Endothelial cell of umbilical vein (primary cell): ENCODE measurements around the gene RYR1. TPM values are rescaled to one million over a fixed set of nuclear protein-coding genes. Genes with fewer than 3 reads are reported as not detected.
"Not testable (repeated sequence)": the region's sequence is repeated elsewhere in the genome, so short reads cannot be mapped to it uniquely, and the experiment has no call there.

Source experiments
- BruUV-seq: library from RNA; stranded (reverse); fragments of 400-500 nt; replicated peaks from 2 replicates; lab custom pipeline; 2021; lab: Mats Ljungman, UMichigan
- CTCF ChIA-PET: fragments of 300-600, 350-600 bp; sonication (Branson Sonifier 250); formaldehyde crosslinking; loops from one replicate; lab custom pipeline; 2021; ENCODE audit warnings: antibody characterized with exemption, inconsistent platforms; lab: Charles Lee
- POLR2A ChIA-PET: fragments of 300-600, 350-600 bp; sonication (Branson Sonifier 250); formaldehyde crosslinking; loops from one replicate; lab custom pipeline; 2021; ENCODE audit warnings: antibody characterized with exemption, inconsistent platforms; lab: Charles Lee
- DNase-seq: peaks from one replicate; pipeline ENCODE4 v3.0.0-alpha.2; 2011; ENCODE audit warnings: low read depth, low spot score
- FAIRE-seq: peaks from 2 replicates; lab custom pipeline; 2011; peaks lifted over from hg19 to GRCh38; lab: Jason Lieb, UNC
- H2AFZ ChIP-seq: 2 replicates; pipeline ENCODE4 v1.6.0; 2012; ENCODE audit warnings: low read depth, low read length, control low read depth, inconsistent platforms
- H3K27ac ChIP-seq: 2 replicates; pipeline ENCODE4 v1.5.1; 2011; ENCODE audit warnings: low read depth, mild to moderate bottlenecking, control low read depth, low read length, moderate library complexity; ENCODE audit not compliant: insufficient read depth
- H3K27me3 ChIP-seq, 2 experiments: 2 replicates each; pipeline versions ENCODE4 v1.6.0 to v1.6.1; 2011; ENCODE audit warnings: low read length in 2 of 2, mixed read lengths in 1 of 2; ENCODE audit not compliant: control insufficient read depth in 2 of 2, insufficient read depth in 2 of 2
- H3K36me3 ChIP-seq, 2 experiments: 2 replicates in 1 of 2; 3 replicates in 1 of 2; pipeline ENCODE4 v1.5.1; 2011; ENCODE audit warnings: low read length in 2 of 2, mild to moderate bottlenecking in 1 of 2, moderate library complexity in 1 of 2; ENCODE audit not compliant: control insufficient read depth in 2 of 2, insufficient read depth in 2 of 2; ENCODE audit errors: extremely low read depth in 1 of 2
- H3K4me1 ChIP-seq: 3 replicates; pipeline ENCODE4 v1.5.1; 2011; ENCODE audit warnings: mild to moderate bottlenecking, low read length; ENCODE audit not compliant: control insufficient read depth, insufficient read depth; ENCODE audit errors: extremely low read depth
- H3K4me2 ChIP-seq: 2 replicates; pipeline ENCODE4 v1.6.1; 2011; ENCODE audit warnings: low read length, control low read depth, mixed read lengths; ENCODE audit not compliant: insufficient read depth
- H3K4me3 ChIP-seq, 3 experiments: fragments of 200-600 bp in 1 of 3; sonication (generic), shearing (Covaris generic) in 1 of 3; replicated peaks in 1 of 3; 2 replicates each; pipeline ENCODE4 v1.5.1; 2011 to 2016; ENCODE audit warnings: control low read depth in 3 of 3, low read length in 3 of 3, mild to moderate bottlenecking in 2 of 3, inconsistent platforms in 1 of 3, low read depth in 1 of 3, moderate library complexity in 1 of 3; ENCODE audit not compliant: insufficient read depth in 1 of 3
- H3K79me2 ChIP-seq: 2 replicates; pipeline ENCODE4 v1.6.0; 2012; ENCODE audit warnings: low read length, inconsistent platforms; ENCODE audit not compliant: control insufficient read depth, insufficient read depth
- H3K9ac ChIP-seq: replicated peaks from 2 replicates; pipeline ENCODE3; 2011; ENCODE audit warnings: low read length, control low read depth; ENCODE audit not compliant: insufficient read depth; ENCODE audit errors: extremely low read depth
- H3K9me1 ChIP-seq: replicated peaks from 3 replicates; pipeline ENCODE4 v1.6.0; 2011; ENCODE audit warnings: mild to moderate bottlenecking, low read length; ENCODE audit not compliant: control insufficient read depth, insufficient read depth; ENCODE audit errors: extremely low read depth
- H3K9me3 ChIP-seq: replicated peaks from 2 replicates; pipeline ENCODE4 v1.5.1; 2012; ENCODE audit warnings: low read length, inconsistent platforms; ENCODE audit not compliant: control insufficient read depth, insufficient read depth
- H4K20me1 ChIP-seq: replicated peaks from 2 replicates; pipeline ENCODE3; 2011; ENCODE audit warnings: mild to moderate bottlenecking, low read length; ENCODE audit not compliant: control insufficient read depth, insufficient read depth; ENCODE audit errors: extremely low read depth
- GATA2 ChIP-seq: IDR thresholded peaks from 2 replicates; pipeline ENCODE4 v1.7.0; 2011; ENCODE audit warnings: low read depth, mild to moderate bottlenecking, moderate library complexity, mixed read lengths, low read length; ENCODE audit not compliant: insufficient read length, insufficient read depth
- JUN ChIP-seq: IDR thresholded peaks from 2 replicates; pipeline ENCODE4 v1.6.1; 2011; ENCODE audit warnings: borderline replicate concordance, low read depth; ENCODE audit not compliant: insufficient read length, insufficient read depth
- MYC ChIP-seq: IDR thresholded peaks from one replicate; pipeline ENCODE4 v1.6.1; 2011; ENCODE audit warnings: mild to moderate bottlenecking, low read depth, low read length
- POLR2AphosphoS5 ChIP-seq: IDR thresholded peaks from 2 replicates; pipeline ENCODE4 v1.6.1; 2012; ENCODE audit warnings: low read depth, mild to moderate bottlenecking, control low read depth, low read length, moderate library complexity; ENCODE audit not compliant: insufficient read depth
- dilution Hi-C: fragments of 300-500 bp; cut with MboI; formaldehyde crosslinking; loops from one replicate; pipeline ENCODE4 v1.15.0; 2019; ENCODE audit warnings: low sequenced_read_pairs; ENCODE audit not compliant: extremely low pct_ligation_motif_present
- intact Hi-C: fragments of 100-400 bp; cut with micrococcal nuclease; formaldehyde crosslinking; loops from one replicate; pipeline ENCODE4 v1.10.0; 2022
- polyA plus RNA-seq, 4 experiments: library from polyadenylated mRNA; depleted of rRNA in 3 of 4; stranded (reverse) in 3 of 4; unstranded in 1 of 4; fragments of >200 nt; gene quantifications; 2 replicates each; pipeline versions ENCODE4 v1.2.1 to v1.2.3, GENCODE V29; 2011 to 2012; ENCODE audit warnings: missing spikeins in 1 of 4
- total RNA-seq: library from RNA; stranded (reverse); gene quantifications from 2 replicates; pipeline ENCODE4 v1.2.3, GENCODE V29; 2021
- TF ChIP-seq, protein P1 (sequence below), 2 donors: IDR thresholded peaks; 1 replicate in 1 of 2; 2 replicates in 1 of 2; pipeline ENCODE4 v1.5.1; 2011; ENCODE audit warnings: low read length in 2 of 2, mild to moderate bottlenecking in 2 of 2, moderate library complexity in 2 of 2, control low read depth in 1 of 2, inconsistent platforms in 1 of 2, low read depth in 1 of 2; ENCODE audit not compliant: insufficient read depth in 1 of 2; ENCODE audit errors: extremely low read depth in 1 of 2
- TF ChIP-seq, protein P2 (sequence below): IDR thresholded peaks from 2 replicates; pipeline ENCODE4 v1.6.1; 2011; ENCODE audit not compliant: insufficient read depth, insufficient read length

RYR1 gene
- total and polyA plus RNA-seq, 2 donors (not counting 3 experiments of a cell fraction or from before 2014, with no cell fraction given): under 0.01 to 0.02 TPM

DNA sequence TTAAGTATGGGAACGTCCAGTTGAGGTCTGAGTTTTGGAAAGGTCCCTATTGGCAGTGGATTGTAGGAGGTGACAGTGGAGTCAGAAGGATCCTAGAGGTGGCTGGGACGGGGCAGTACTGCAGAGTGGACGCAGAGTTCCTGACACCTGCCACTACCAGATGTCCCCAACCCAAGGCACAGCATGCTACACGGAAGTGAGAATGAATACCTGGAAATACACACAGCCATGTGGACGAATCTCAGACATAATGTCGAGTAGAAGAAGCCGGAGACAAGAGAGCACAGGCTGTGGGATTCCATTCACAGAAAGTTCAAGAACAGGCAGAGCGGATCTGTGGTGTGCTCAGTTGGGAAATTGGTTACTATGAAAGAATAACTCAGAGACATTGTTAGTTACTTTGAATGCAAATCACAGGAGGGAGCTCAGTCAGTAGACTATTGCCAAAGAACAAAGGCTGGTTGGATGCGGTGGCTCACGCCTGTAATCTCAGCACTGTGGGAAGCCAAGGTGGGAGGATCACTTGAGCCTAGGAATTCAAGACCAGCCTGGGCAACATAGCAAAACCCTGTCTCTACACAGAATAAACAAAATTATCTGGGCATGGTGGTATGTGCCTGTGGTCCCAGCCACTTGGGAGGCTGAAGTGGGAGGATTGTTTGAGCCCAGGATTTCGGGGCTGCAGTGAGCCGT, 37.4 kb downstream of the RYR1 start:
- no peak overlapping the region for H3K27ac ChIP-seq
- H3K4me1 ChIP-seq: no peaks in the 10 kb centered on the region
- no peak overlapping the region for H2AFZ ChIP-seq
- dilution Hi-C loops (no loop called here), intact Hi-C loops (no loop called here)
- H4K20me1 ChIP-seq: no peaks in the 10 kb centered on the region
- ChIA-PET CTCF (interaction anchor here (1.7 kb wide), 1 partner anchor 7 kb away, joined by 4 read pairs; no protein-coding TSS in a partner anchor), POLR2A (no interaction called here)
- H3K4me2 ChIP-seq: no peak overlapping the region
- BruUV-seq: no TSS peak
- H3K9me3 ChIP-seq: no peaks in the 10 kb centered on the region
- TF ChIP-seq, protein P1, sequence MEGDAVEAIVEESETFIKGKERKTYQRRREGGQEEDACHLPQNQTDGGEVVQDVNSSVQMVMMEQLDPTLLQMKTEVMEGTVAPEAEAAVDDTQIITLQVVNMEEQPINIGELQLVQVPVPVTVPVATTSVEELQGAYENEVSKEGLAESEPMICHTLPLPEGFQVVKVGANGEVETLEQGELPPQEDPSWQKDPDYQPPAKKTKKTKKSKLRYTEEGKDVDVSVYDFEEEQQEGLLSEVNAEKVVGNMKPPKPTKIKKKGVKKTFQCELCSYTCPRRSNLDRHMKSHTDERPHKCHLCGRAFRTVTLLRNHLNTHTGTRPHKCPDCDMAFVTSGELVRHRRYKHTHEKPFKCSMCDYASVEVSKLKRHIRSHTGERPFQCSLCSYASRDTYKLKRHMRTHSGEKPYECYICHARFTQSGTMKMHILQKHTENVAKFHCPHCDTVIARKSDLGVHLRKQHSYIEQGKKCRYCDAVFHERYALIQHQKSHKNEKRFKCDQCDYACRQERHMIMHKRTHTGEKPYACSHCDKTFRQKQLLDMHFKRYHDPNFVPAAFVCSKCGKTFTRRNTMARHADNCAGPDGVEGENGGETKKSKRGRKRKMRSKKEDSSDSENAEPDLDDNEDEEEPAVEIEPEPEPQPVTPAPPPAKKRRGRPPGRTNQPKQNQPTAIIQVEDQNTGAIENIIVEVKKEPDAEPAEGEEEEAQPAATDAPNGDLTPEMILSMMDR (IDR thresholded peaks at IDR 0.05; ENCODE audit: extremely low read depth in 1 of 2, insufficient read depth in 1 of 2, low read depth in 1 of 2, low read length in 2 of 2): no peak
- no peak for TF ChIP-seq MYC
- TF ChIP-seq, protein P2, sequence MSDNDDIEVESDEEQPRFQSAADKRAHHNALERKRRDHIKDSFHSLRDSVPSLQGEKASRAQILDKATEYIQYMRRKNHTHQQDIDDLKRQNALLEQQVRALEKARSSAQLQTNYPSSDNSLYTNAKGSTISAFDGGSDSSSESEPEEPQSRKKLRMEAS: no peak
- no peak for TF ChIP-seq GATA2
- TF ChIP-seq POLR2AphosphoS5: no peak
- no peak for TF ChIP-seq JUN
- no peak overlapping the region for H3K9ac ChIP-seq
- H3K36me3 ChIP-seq: no peaks in the 10 kb centered on the region
- no peaks in the 10 kb centered on the region for H3K9me1 ChIP-seq
- no peaks in the 10 kb centered on the region for H3K79me2 ChIP-seq
- H3K4me3 ChIP-seq: no peak overlapping the region
- no peaks in the 10 kb centered on the region for H3K27me3 ChIP-seq
- no peak for DNase-seq
- FAIRE-seq: no peak

DNA sequence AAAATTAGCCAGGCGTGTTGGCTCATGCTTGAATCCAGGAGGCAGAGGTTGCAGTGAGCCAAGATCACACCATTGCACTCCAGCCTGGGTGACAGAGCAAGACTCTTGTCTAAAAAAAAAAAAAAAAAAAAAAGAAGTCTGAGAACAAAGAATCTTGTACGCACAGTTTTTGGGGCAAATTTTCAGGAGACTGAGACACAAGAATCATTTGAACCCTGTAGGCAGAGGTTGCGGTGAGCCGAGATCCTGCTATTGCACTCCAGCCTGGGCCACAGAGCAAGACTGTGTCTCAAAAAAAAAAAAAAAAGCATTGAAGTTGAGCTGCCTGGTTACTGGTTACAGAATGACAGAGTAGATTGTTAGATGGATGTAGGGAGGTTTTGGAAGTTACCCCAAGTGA, 39.2 kb downstream of the RYR1 start:
- H3K27me3 ChIP-seq, DNase-seq, H3K79me2 ChIP-seq, BruUV-seq, intact Hi-C loops, H4K20me1 ChIP-seq, POLR2A ChIA-PET, H3K4me1 ChIP-seq, H3K36me3 ChIP-seq, dilution Hi-C loops, H2AFZ ChIP-seq, H3K27ac ChIP-seq, H3K9ac ChIP-seq, H3K9me1 ChIP-seq, FAIRE-seq, H3K9me3 ChIP-seq, H3K4me2 ChIP-seq, CTCF ChIA-PET, H3K4me3 ChIP-seq: not testable (repeated sequence)
